RWPE1 (cell line): ENCODE data around the gene EPM2A.

Source experiments
- CTCF ChIA-PET: fragments of 350-600 bp; sonication (Branson Sonifier 250); formaldehyde crosslinking; extraction: SDS; loops from one replicate; lab custom pipeline; 2021; lab: Yijun Ruan, JAX
- POLR2A ChIA-PET: fragments of 400-600 bp; formaldehyde crosslinking; extraction: SDS; loops from one replicate; lab custom pipeline; 2020; ENCODE audit warnings: antibody characterized with exemption; ENCODE audit not compliant: low non-redundant PET; lab: Yijun Ruan, JAX
- DNase-seq: peaks from one replicate; pipeline ENCODE4 v3.0.0; 2012; ENCODE audit warnings: low spot score
- H3K27ac ChIP-seq: fragments of 450-650 bp; 2 replicates; pipeline ENCODE4 v1.5.1; 2017
- TF ChIP-seq, protein P1 (sequence below): fragments of 450-650 bp; conservative IDR thresholded peaks from 2 replicates; pipeline ENCODE4 v1.5.1; 2017; ENCODE audit warnings: low read depth, mild to moderate bottlenecking

Gene EPM2A

DNA sequence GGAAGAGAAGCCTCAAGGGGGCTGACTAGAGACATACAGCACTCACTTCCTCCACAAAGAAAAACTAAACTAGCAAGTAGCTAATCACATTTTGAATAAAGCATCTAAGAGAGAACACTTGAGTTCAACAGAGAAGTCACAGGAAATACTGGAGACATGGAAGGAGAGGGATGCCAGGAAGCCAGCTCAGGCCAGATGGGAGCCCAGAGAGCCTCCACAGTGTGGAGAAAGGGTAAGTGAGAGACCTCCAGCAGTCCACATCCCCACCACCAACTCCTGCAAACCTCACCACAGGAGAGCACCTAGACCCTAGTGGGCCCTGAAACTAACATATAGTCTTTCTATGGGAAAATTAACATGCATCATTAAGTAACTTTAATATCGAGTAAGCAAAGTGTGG, 79.2 kb downstream of the EPM2A start:
- POLR2A ChIA-PET, result no interaction called here
- CTCF ChIA-PET, result no interaction called here
- DNase-seq, result no peak
- H3K27ac ChIP-seq, result no peak overlapping the region
- TF ChIP-seq, protein P1, sequence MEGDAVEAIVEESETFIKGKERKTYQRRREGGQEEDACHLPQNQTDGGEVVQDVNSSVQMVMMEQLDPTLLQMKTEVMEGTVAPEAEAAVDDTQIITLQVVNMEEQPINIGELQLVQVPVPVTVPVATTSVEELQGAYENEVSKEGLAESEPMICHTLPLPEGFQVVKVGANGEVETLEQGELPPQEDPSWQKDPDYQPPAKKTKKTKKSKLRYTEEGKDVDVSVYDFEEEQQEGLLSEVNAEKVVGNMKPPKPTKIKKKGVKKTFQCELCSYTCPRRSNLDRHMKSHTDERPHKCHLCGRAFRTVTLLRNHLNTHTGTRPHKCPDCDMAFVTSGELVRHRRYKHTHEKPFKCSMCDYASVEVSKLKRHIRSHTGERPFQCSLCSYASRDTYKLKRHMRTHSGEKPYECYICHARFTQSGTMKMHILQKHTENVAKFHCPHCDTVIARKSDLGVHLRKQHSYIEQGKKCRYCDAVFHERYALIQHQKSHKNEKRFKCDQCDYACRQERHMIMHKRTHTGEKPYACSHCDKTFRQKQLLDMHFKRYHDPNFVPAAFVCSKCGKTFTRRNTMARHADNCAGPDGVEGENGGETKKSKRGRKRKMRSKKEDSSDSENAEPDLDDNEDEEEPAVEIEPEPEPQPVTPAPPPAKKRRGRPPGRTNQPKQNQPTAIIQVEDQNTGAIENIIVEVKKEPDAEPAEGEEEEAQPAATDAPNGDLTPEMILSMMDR, result no peak

DNA sequence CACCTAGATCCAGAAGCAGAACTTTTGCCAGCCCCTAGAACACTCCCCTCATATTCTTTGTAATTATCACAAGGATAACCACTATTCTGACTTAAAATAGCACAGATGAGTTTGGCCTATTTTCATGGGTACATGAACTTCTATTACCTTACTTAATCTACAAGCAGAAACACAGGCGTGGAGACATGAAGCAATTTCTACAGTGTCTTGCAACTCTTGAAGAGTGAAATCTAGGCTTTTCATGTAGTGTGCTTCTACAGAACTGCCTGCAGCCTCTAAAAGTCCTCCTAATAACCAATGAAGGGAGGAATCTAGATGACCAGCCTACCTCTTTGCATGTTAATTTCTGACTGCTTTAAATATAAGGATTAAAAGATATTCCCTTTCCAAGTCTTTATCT, 82.7 kb downstream of the EPM2A start:
- DNase-seq, result no peak
- POLR2A ChIA-PET, result no interaction called here

DNA sequence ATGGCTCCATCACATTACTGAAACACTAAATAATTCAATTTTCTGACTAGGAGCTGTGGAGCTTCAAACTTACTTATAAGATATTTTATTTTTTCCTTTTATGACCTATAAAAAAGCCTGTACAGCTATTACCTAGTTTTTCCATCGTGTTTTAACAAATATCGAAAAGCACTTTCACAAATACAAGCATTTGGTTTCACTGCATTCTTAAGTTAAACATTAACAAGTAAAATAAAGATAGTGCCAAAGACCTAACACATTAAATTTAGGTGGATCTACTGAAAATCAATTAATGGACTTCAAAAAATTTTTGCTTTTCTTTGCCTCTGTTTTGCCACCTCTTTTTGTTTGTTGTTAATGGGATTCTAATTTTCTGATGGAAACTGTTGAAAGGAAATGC, 83.3 kb downstream of the EPM2A start:
- ChIA-PET POLR2A (no interaction called here), CTCF (no interaction called here)
- H3K27ac ChIP-seq, result no peak overlapping the region
- DNase-seq, result no peak
- TF ChIP-seq, protein P1, result no peak

More for the DNA sequence above, 82.7 kb downstream of the EPM2A start:
- H3K27ac ChIP-seq, result no peak overlapping the region
- CTCF ChIA-PET, result no interaction called here
- TF ChIP-seq, protein P1, result no peak

DNA sequence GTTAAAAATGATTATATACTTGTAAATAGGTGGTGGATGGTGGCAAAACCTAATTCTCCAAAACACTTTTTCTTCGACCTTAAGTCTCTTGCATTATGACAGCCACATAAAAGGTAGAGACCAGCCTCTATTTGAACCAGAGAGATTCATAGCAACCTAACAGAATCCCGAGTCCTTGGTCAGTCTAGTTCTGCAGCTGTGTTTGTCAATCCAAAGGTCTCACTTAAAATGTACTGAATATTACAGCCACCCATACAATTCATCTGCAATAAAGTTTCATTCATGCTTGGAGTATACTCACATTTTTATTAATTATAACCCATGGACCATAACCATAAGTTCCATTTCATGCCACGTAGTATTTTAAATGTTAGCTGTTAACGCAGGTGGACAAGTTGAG, 87.2 kb downstream of the EPM2A start:
- ChIA-PET POLR2A (no interaction called here), CTCF (interaction anchor here (0.6 kb wide), 1 partner anchor 756 kb away, joined by 4 read pairs; no protein-coding TSS in a partner anchor)
- TF ChIP-seq, protein P1, result no peak
- DNase-seq, result no peak
- no peak overlapping the region for H3K27ac ChIP-seq

DNA sequence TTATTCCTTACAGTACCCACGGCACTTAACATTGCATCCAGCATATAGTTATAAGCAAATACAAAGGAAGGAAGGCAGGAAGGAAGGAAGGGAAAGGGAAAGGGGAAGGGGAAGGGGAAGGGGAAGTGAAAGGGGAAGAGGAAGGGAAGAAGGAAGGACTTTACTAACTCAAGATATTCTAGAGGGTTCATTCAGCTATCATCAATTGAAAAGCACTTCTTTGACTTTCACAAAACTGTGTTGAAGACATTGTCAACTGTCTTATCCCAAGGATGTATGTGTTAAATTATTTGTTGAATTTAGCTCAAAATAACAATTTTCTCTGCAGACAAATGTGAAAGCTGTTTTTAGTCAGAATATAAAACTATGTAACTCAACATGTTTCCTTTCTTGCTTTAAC, 87.7 kb downstream of the EPM2A start:
- H3K27ac ChIP-seq, result no peak overlapping the region
- DNase-seq, result no peak
- ChIA-PET CTCF (no interaction called here), POLR2A (no interaction called here)
- TF ChIP-seq, protein P1, result no peak

DNA sequence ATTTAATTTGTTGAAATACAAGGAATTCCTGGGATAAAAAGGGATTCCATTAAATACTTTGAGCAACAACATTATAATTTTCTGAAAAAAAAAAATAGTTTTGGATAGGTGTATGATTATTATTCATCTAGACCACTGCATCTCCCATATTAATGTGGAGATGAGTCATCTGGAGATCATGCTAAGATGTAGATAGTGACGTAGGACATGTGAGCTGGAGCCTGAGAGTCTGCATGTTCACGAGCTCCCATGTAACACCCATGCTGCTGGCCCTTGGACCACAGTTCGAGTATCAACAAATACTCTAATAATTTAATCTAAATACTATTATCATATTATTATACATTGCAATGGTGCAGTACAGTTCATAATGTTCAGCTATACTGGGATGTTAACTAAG, 91.6 kb downstream of the EPM2A start:
- POLR2A ChIA-PET, result interaction anchor here (0.5 kb wide), 1 partner anchor 240 kb away, joined by 4 read pairs; no protein-coding TSS in a partner anchor
- H3K27ac ChIP-seq, result no peak overlapping the region
- TF ChIP-seq, protein P1, result no peak
- CTCF ChIA-PET, result interaction anchor here (1.8 kb wide), 1 partner anchor 10 kb away, joined by 7 read pairs; no protein-coding TSS in a partner anchor
- no peak for DNase-seq
